Fibroblast of mammary gland (primary cell): ENCODE results near the gene DNPEP.

Experiments used
- DNase-seq: peaks from one replicate; pipeline ENCODE4 v3.0.0-alpha.2; 2010; ENCODE audit warnings: low read depth
- H3K4me3 ChIP-seq: 2 replicates; pipeline ENCODE4 v1.5.1; 2011; ENCODE audit warnings: low read depth, mild to moderate bottlenecking, low read length, moderate library complexity; ENCODE audit not compliant: control insufficient read depth
- CTCF ChIP-seq: conservative IDR thresholded peaks from 2 replicates; pipeline ENCODE4 v1.5.1; 2011; ENCODE audit warnings: low read depth, low read length, inconsistent platforms; ENCODE audit not compliant: control insufficient read depth, insufficient read depth

Gene DNPEP

GRCh38 chr2:219392754-219393153, 5.0 kb upstream of the DNPEP start:
- no peak overlapping the region for H3K4me3 ChIP-seq
- TF ChIP-seq CTCF, result no peak
- no peak for DNase-seq

- DNase-seq, result no peak
- no peak for TF ChIP-seq CTCF
Observed at GRCh38 chr2:219388907-219389156, 1.1 kb upstream of the DNPEP start.

GRCh38 chr2:219388121-219388906, 602 bp upstream of the DNPEP start:
- peak; percentile 17 for TF ChIP-seq CTCF
- peak overlapping the region; percentile 37 for H3K4me3 ChIP-seq

More at GRCh38 chr2:219388907-219389156, 1.1 kb upstream of the DNPEP start:
- H3K4me3 ChIP-seq, result peak overlapping the region; percentile 37

GRCh38 chr2:219386532-219387280, 1.0 kb downstream of the DNPEP start:
- no peak for DNase-seq
- no peak for TF ChIP-seq CTCF
- peak overlapping the region; percentile 88 for H3K4me3 ChIP-seq

More at GRCh38 chr2:219388121-219388906, 602 bp upstream of the DNPEP start:
- peak; percentile 91 for DNase-seq

GRCh38 chr2:219385958-219386520, 1.7 kb downstream of the DNPEP start:
- H3K4me3 ChIP-seq, result no peak overlapping the region
- DNase-seq, result no peak
- no peak for TF ChIP-seq CTCF

GRCh38 chr2:219384859-219385258, 2.9 kb downstream of the DNPEP start:
- peak; percentile 23 for DNase-seq
- TF ChIP-seq CTCF, result no peak
- no peak overlapping the region for H3K4me3 ChIP-seq
